ENCODE data around the gene COL9A1. TPM values are rescaled to one million over a fixed set of nuclear protein-coding genes. Genes with fewer than 3 reads are reported as not detected.

Gene COL9A1
- polyA plus RNA-seq, 3 donors = not detected

GRCh38 chr6:70198785-70199184, 104.1 kb downstream of the COL9A1 start:
- H3K4me3 Mint-ChIP-seq = no peak overlapping the region

GRCh38 chr6:70196531-70196930, 106.4 kb downstream of the COL9A1 start:
- Histone ChIP-seq H4K20me1 (ENCODE audit: insufficient read depth, low read length) (no peaks in the 10 kb centered on the region), H3K36me3 (replicated peaks in 1 of 2; ENCODE audit: control insufficient read depth in 1 of 2, insufficient read depth in 2 of 2, low read length in 2 of 2) (no peaks in the 10 kb centered on the region), H3K4me2 (replicated peaks; ENCODE audit: extremely low read depth, low read length, poor library complexity, severe bottlenecking) (no peak overlapping the region), H3K9ac (ENCODE audit: insufficient read depth, low read length, poor library complexity, severe bottlenecking) (no peak overlapping the region), H2AFZ (ENCODE audit: insufficient read depth, low read depth, low read length, poor library complexity, severe bottlenecking) (no peak overlapping the region), H3K27ac (ENCODE audit: low read depth in 1 of 2, low read length in 2 of 2) (no peak overlapping the region), H3K27me3 (ENCODE audit: control insufficient read depth in 2 of 2, insufficient read depth in 2 of 2, low read length in 2 of 2) (no peaks in the 10 kb centered on the region), H3K4me1 (ENCODE audit: control insufficient read depth in 1 of 2, insufficient read depth in 2 of 2, low read length in 2 of 2) (no peaks in the 10 kb centered on the region), H3K79me2 (ENCODE audit: insufficient read depth, low read length) (no peaks in the 10 kb centered on the region), H3K4me3 (replicated peaks in 1 of 3; ENCODE audit: low read depth in 2 of 3, low read length in 3 of 3) (no peak overlapping the region), H3K9me3 (replicated peaks in 1 of 2; ENCODE audit: control insufficient read depth in 1 of 2, insufficient read depth in 1 of 2, low read length in 2 of 2) (no peaks in the 10 kb centered on the region)
- H3K27ac Mint-ChIP-seq = no peak overlapping the region
- H3K9me3 Mint-ChIP-seq = no peaks in the 10 kb centered on the region
- DNase-seq = no peak
- intact Hi-C loops (cut with micrococcal nuclease) = no loop called here
- peaks cover 0 to 7% (median 2%) of the 10 kb centered on the region in 3 donors for H3K27me3 Mint-ChIP-seq (ENCODE audit: low read depth in 3 of 3)
- no peaks in the 10 kb centered on the region for H3K36me3 Mint-ChIP-seq
- H3K4me1 Mint-ChIP-seq = no peaks in the 10 kb centered on the region
- WGBS (ENCODE audit: insufficient coverage) = no CpG with 5 or more reads among the region's 2 CpGs
- no peak overlapping the region for H3K4me3 Mint-ChIP-seq
- no peak for TF ChIP-seq CTCF (IDR thresholded peaks at IDR 0.05)

More at GRCh38 chr6:70198785-70199184, 104.1 kb downstream of the COL9A1 start:
- no peaks in the 10 kb centered on the region for H4K20me1 ChIP-seq (ENCODE audit: insufficient read depth, low read length)
- no peaks in the 10 kb centered on the region for H3K4me1 Mint-ChIP-seq
- no peak overlapping the region for H3K4me2 ChIP-seq (replicated peaks; ENCODE audit: extremely low read depth, low read length, poor library complexity, severe bottlenecking)
- H3K9ac ChIP-seq (ENCODE audit: insufficient read depth, low read length, poor library complexity, severe bottlenecking) = no peak overlapping the region
- DNase-seq = no peak
- H3K27me3 Mint-ChIP-seq (ENCODE audit: low read depth in 3 of 3) = peaks cover 0 to 5% (median 2%) of the 10 kb centered on the region in 3 donors
- H2AFZ ChIP-seq (ENCODE audit: insufficient read depth, low read depth, low read length, poor library complexity, severe bottlenecking) = no peak overlapping the region
- H3K9me3 Mint-ChIP-seq = no peaks in the 10 kb centered on the region
- no peaks in the 10 kb centered on the region for H3K4me1 ChIP-seq (ENCODE audit: control insufficient read depth in 1 of 2, insufficient read depth in 2 of 2, low read length in 2 of 2)
- intact Hi-C loops (cut with micrococcal nuclease) = no loop called here
- no peak overlapping the region for H3K4me3 ChIP-seq (replicated peaks in 1 of 3; ENCODE audit: low read depth in 2 of 3, low read length in 3 of 3)
- H3K36me3 Mint-ChIP-seq = no peaks in the 10 kb centered on the region
- H3K79me2 ChIP-seq (ENCODE audit: insufficient read depth, low read length) = no peaks in the 10 kb centered on the region
- no peaks in the 10 kb centered on the region for H3K9me3 ChIP-seq (replicated peaks in 1 of 2; ENCODE audit: control insufficient read depth in 1 of 2, insufficient read depth in 1 of 2, low read length in 2 of 2)
- H3K36me3 ChIP-seq (replicated peaks in 1 of 2; ENCODE audit: control insufficient read depth in 1 of 2, insufficient read depth in 2 of 2, low read length in 2 of 2) = no peaks in the 10 kb centered on the region
- no peaks in the 10 kb centered on the region for H3K27me3 ChIP-seq (ENCODE audit: control insufficient read depth in 2 of 2, insufficient read depth in 2 of 2, low read length in 2 of 2)
- WGBS (ENCODE audit: insufficient coverage) = no CpG with 5 or more reads among the region's 2 CpGs
- H3K27ac Mint-ChIP-seq = no peak overlapping the region
- TF ChIP-seq CTCF (IDR thresholded peaks at IDR 0.05) = no peak
- no peak overlapping the region for H3K27ac ChIP-seq (ENCODE audit: low read depth in 1 of 2, low read length in 2 of 2)

Data from CD14-positive monocyte (primary cell).